HepG2 (cell line): Measurements from ENCODE around the gene EFNA2. TPM values are rescaled to one million over a fixed set of nuclear protein-coding genes. Genes with fewer than 3 reads are reported as not detected.

Experiments used
- BORCS8-MEF2B ChIP-seq: sonication (generic); formaldehyde crosslinking; IDR thresholded peaks from 2 replicates; pipeline ENCODE4 v1.8.0; 2022; ENCODE audit warnings: mild to moderate bottlenecking, missing genetic modification reagents
- GFI1 ChIP-seq: sonication (generic); formaldehyde crosslinking; IDR thresholded peaks from 2 replicates; pipeline ENCODE4 v1.5.0; 2020; ENCODE audit warnings: missing genetic modification reagents, mild to moderate bottlenecking, borderline replicate concordance
- GZF1 ChIP-seq: sonication (generic); formaldehyde crosslinking; IDR thresholded peaks from 2 replicates; pipeline ENCODE4 v1.5.1; 2020; ENCODE audit warnings: mild to moderate bottlenecking, missing genetic modification reagents
- HDAC2 ChIP-seq: sonication (generic); formaldehyde crosslinking; IDR thresholded peaks from 2 replicates; pipeline ENCODE4 v1.4.0; 2020; ENCODE audit warnings: missing genetic modification reagents
- MATR3 ChIP-seq: sonication (generic); formaldehyde crosslinking; IDR thresholded peaks from 2 replicates; pipeline ENCODE4 v1.4.0; 2020; ENCODE audit warnings: missing genetic modification reagents
- RAD21 ChIP-seq: fragments of 450-650 bp; formaldehyde crosslinking; IDR thresholded peaks from 2 replicates; pipeline ENCODE4 v1.5.0; 2020; ENCODE audit warnings: mild to moderate bottlenecking
- RBM39 ChIP-seq: fragments of 200-400 bp; formaldehyde crosslinking; IDR thresholded peaks from one replicate; pipeline ENCODE4 v1.6.1; 2018; ENCODE audit warnings: antibody characterized with exemption, mild to moderate bottlenecking, low read depth, low read length; ENCODE audit not compliant: poor library complexity, severe bottlenecking
- ZNF24 ChIP-seq: fragments of 450-650 bp; IDR thresholded peaks from 2 replicates; pipeline ENCODE4 v1.6.1; 2017; ENCODE audit warnings: antibody characterized with exemption, mild to moderate bottlenecking
- ZNF609 ChIP-seq: sonication (generic); formaldehyde crosslinking; IDR thresholded peaks from 2 replicates; pipeline ENCODE4 v1.4.0; 2020; ENCODE audit warnings: mild to moderate bottlenecking, missing genetic modification reagents, borderline replicate concordance
- ZNF800 ChIP-seq: sonication (generic); formaldehyde crosslinking; IDR thresholded peaks from 2 replicates; pipeline ENCODE4 v1.4.0; 2020; ENCODE audit warnings: missing genetic modification reagents
- polyA plus RNA-seq, 8 experiments: library from polyadenylated mRNA; depleted of rRNA in 3 of 8; stranded (reverse) in 7 of 8; unstranded in 1 of 8; fragments of >200 nt; fragmentation: Illumina TruSeq in 4 of 8; extraction: Trizol in 4 of 8; gene quantifications; 2 replicates each; pipeline versions ENCODE4 v1.2.1 to v1.2.3, GENCODE V29; 2011 to 2016; ENCODE audit warnings: low read depth in 4 of 8, missing spikeins in 1 of 8, mixed read lengths in 1 of 8; ENCODE audit not compliant: insufficient read depth in 1 of 8
- total RNA-seq, 5 experiments: library from RNA; depleted of rRNA; stranded (reverse); fragments of >200 nt; fragmentation: Illumina TruSeq; extraction: Trizol; gene quantifications; 2 replicates each; pipeline ENCODE4 v1.2.3, GENCODE V29; 2016; ENCODE audit warnings: low read depth in 1 of 5
- TF ChIP-seq, protein P1 (sequence below): sonication (generic); formaldehyde crosslinking; IDR thresholded peaks from 2 replicates; pipeline ENCODE4 v1.8.1; 2022; ENCODE audit warnings: low read depth, mild to moderate bottlenecking, missing genetic modification reagents
- TF ChIP-seq, protein P2 (sequence below): IDR thresholded peaks from 2 replicates; pipeline ENCODE4 v1.6.1; 2016; ENCODE audit warnings: mild to moderate bottlenecking, missing biosample characterization, missing genetic modification reagents
- TF ChIP-seq, protein P3 (sequence below): sonication (generic); formaldehyde crosslinking; IDR thresholded peaks from 2 replicates; pipeline ENCODE4 v1.5.0; 2020; ENCODE audit warnings: mild to moderate bottlenecking, missing genetic modification reagents, moderate library complexity
- TF ChIP-seq, protein P4 (sequence below): sonication (generic); formaldehyde crosslinking; IDR thresholded peaks from 2 replicates; pipeline ENCODE4 v1.4.0; 2020; ENCODE audit warnings: missing genetic modification reagents; ENCODE audit errors: not compliant biosample characterization

EFNA2 gene
- total and polyA plus RNA-seq, 2 of the 13 experiments (the other 11 are each of a cell fraction or from before 2014, with no cell fraction given) = 6.0 to 9.9 TPM

GRCh38 chr19:1251330-1252220 lies 34.1 kb upstream of the EFNA2 start (continued):
- TF ChIP-seq, protein P1, sequence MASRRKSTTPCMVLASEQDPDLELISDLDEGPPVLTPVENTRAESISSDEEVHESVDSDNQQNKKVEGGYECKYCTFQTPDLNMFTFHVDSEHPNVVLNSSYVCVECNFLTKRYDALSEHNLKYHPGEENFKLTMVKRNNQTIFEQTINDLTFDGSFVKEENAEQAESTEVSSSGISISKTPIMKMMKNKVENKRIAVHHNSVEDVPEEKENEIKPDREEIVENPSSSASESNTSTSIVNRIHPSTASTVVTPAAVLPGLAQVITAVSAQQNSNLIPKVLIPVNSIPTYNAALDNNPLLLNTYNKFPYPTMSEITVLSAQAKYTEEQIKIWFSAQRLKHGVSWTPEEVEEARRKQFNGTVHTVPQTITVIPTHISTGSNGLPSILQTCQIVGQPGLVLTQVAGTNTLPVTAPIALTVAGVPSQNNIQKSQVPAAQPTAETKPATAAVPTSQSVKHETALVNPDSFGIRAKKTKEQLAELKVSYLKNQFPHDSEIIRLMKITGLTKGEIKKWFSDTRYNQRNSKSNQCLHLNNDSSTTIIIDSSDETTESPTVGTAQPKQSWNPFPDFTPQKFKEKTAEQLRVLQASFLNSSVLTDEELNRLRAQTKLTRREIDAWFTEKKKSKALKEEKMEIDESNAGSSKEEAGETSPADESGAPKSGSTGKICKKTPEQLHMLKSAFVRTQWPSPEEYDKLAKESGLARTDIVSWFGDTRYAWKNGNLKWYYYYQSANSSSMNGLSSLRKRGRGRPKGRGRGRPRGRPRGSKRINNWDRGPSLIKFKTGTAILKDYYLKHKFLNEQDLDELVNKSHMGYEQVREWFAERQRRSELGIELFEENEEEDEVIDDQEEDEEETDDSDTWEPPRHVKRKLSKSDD (CRISPR knock-in tag) = no peak; the same call in 1 of the 2 replicates
- TF ChIP-seq ZNF24 (no peak), BORCS8-MEF2B (CRISPR knock-in tag) (no peak), ZNF609 (CRISPR knock-in tag) (no peak), GZF1 (CRISPR knock-in tag) (no peak), GFI1 (CRISPR knock-in tag) (no peak), HDAC2 (CRISPR knock-in tag) (peak; percentile 10; the same call in 1 of the 2 replicates), RBM39 (peak; percentile 59), MATR3 (CRISPR knock-in tag) (no peak), RAD21 (0 out of 2 replicates have a peak, but pooled peaks have one; percentile 7), ZNF800 (no peak)
- TF ChIP-seq, protein P2, sequence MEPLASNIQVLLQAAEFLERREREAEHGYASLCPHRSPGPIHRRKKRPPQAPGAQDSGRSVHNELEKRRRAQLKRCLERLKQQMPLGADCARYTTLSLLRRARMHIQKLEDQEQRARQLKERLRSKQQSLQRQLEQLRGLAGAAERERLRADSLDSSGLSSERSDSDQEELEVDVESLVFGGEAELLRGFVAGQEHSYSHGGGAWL = no peak
- TF ChIP-seq, protein P3, sequence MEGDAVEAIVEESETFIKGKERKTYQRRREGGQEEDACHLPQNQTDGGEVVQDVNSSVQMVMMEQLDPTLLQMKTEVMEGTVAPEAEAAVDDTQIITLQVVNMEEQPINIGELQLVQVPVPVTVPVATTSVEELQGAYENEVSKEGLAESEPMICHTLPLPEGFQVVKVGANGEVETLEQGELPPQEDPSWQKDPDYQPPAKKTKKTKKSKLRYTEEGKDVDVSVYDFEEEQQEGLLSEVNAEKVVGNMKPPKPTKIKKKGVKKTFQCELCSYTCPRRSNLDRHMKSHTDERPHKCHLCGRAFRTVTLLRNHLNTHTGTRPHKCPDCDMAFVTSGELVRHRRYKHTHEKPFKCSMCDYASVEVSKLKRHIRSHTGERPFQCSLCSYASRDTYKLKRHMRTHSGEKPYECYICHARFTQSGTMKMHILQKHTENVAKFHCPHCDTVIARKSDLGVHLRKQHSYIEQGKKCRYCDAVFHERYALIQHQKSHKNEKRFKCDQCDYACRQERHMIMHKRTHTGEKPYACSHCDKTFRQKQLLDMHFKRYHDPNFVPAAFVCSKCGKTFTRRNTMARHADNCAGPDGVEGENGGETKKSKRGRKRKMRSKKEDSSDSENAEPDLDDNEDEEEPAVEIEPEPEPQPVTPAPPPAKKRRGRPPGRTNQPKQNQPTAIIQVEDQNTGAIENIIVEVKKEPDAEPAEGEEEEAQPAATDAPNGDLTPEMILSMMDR (CRISPR knock-in tag) = no peak
- TF ChIP-seq, protein P4, sequence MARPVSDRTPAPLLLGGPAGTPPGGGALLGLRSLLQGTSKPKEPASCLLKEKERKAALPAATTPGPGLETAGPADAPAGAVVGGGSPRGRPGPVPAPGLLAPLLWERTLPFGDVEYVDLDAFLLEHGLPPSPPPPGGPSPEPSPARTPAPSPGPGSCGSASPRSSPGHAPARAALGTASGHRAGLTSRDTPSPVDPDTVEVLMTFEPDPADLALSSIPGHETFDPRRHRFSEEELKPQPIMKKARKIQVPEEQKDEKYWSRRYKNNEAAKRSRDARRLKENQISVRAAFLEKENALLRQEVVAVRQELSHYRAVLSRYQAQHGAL (CRISPR knock-in tag) = no peak
